ENCODE results near the gene LYSMD3. TPM values are rescaled to one million over a fixed set of nuclear protein-coding genes. Genes with fewer than 3 reads are reported as not detected.

Gene LYSMD3
- total and polyA plus RNA-seq, 2 experiments from 2014 or later, result 15.8 to 29.8 TPM

GRCh38 chr5:90504743-90505142 lies 24.6 kb downstream of the LYSMD3 start:
- H3K27ac ChIP-seq, result no peak overlapping the region
- no peaks in the 10 kb centered on the region for H3K9me2 ChIP-seq (replicated peaks; ENCODE audit: insufficient read depth)
- no peaks in the 10 kb centered on the region for H4K20me1 ChIP-seq (ENCODE audit: insufficient read depth, poor library complexity, severe bottlenecking)
- no peak overlapping the region for H2AFZ ChIP-seq
- DNase-seq (ENCODE audit: low spot score), result no peak
- no peaks in the 10 kb centered on the region for H3K27me3 ChIP-seq
- H3K4me1 ChIP-seq (ENCODE audit: insufficient read depth), result no peaks in the 10 kb centered on the region
- no peaks in the 10 kb centered on the region for H3K36me3 ChIP-seq (replicated peaks; ENCODE audit: insufficient read depth, low read depth)
- no peaks in the 10 kb centered on the region for H3K9me3 ChIP-seq (ENCODE audit: low read depth)
- TF ChIP-seq EZH2phosphoT487 (IDR thresholded peaks at IDR 0.05; ENCODE audit: low read depth, severe bottlenecking, unreplicated experiment) (no peak), EZH2 (IDR thresholded peaks at IDR 0.05; ENCODE audit: borderline replicate concordance) (no peak)
- TF ChIP-seq, protein P1, sequence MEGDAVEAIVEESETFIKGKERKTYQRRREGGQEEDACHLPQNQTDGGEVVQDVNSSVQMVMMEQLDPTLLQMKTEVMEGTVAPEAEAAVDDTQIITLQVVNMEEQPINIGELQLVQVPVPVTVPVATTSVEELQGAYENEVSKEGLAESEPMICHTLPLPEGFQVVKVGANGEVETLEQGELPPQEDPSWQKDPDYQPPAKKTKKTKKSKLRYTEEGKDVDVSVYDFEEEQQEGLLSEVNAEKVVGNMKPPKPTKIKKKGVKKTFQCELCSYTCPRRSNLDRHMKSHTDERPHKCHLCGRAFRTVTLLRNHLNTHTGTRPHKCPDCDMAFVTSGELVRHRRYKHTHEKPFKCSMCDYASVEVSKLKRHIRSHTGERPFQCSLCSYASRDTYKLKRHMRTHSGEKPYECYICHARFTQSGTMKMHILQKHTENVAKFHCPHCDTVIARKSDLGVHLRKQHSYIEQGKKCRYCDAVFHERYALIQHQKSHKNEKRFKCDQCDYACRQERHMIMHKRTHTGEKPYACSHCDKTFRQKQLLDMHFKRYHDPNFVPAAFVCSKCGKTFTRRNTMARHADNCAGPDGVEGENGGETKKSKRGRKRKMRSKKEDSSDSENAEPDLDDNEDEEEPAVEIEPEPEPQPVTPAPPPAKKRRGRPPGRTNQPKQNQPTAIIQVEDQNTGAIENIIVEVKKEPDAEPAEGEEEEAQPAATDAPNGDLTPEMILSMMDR (IDR thresholded peaks at IDR 0.05; ENCODE audit: poor library complexity), result no peak
- H3K4me2 ChIP-seq, result no peak overlapping the region
- no peak overlapping the region for H3K4me3 ChIP-seq
- 94% methylated on average over 2 of the region's 2 CpGs for WGBS (ENCODE audit: low lambda C conversion rate, missing lambda C conversion rate)
- no peaks in the 10 kb centered on the region for H3K79me2 ChIP-seq

GRCh38 chr5:90503596-90503995 lies 25.8 kb downstream of the LYSMD3 start:
- no peaks in the 10 kb centered on the region for H3K79me2 ChIP-seq
- no peak overlapping the region for H3K27ac ChIP-seq
- H3K4me1 ChIP-seq (ENCODE audit: insufficient read depth), result no peaks in the 10 kb centered on the region
- H3K36me3 ChIP-seq (replicated peaks; ENCODE audit: insufficient read depth, low read depth), result no peaks in the 10 kb centered on the region
- no peak overlapping the region for H3K4me3 ChIP-seq
- no peak overlapping the region for H3K4me2 ChIP-seq
- H4K20me1 ChIP-seq (ENCODE audit: insufficient read depth, poor library complexity, severe bottlenecking), result no peaks in the 10 kb centered on the region
- H3K9me2 ChIP-seq (replicated peaks; ENCODE audit: insufficient read depth), result no peaks in the 10 kb centered on the region
- no peaks in the 10 kb centered on the region for H3K27me3 ChIP-seq
- H2AFZ ChIP-seq, result no peak overlapping the region
- 75% methylated on average over 1 of the region's 1 CpG for WGBS (ENCODE audit: low lambda C conversion rate, missing lambda C conversion rate)
- TF ChIP-seq EZH2 (IDR thresholded peaks at IDR 0.05; ENCODE audit: borderline replicate concordance), result no peak
- TF ChIP-seq, protein P1 (IDR thresholded peaks at IDR 0.05; ENCODE audit: poor library complexity), result no peak
- TF ChIP-seq EZH2phosphoT487 (IDR thresholded peaks at IDR 0.05; ENCODE audit: low read depth, severe bottlenecking, unreplicated experiment), result no peak
- DNase-seq (ENCODE audit: low spot score), result no peak
- no peaks in the 10 kb centered on the region for H3K9me3 ChIP-seq (ENCODE audit: low read depth)

- WGBS (ENCODE audit: low lambda C conversion rate, missing lambda C conversion rate), result 95% methylated on average over 1 of the region's 1 CpG
- no peak for DNase-seq (ENCODE audit: low spot score)
- H2AFZ ChIP-seq, result no peak overlapping the region
- no peak overlapping the region for H3K27ac ChIP-seq
- H3K79me2 ChIP-seq, result no peaks in the 10 kb centered on the region
- H3K9me2 ChIP-seq (replicated peaks; ENCODE audit: insufficient read depth), result no peaks in the 10 kb centered on the region
- H3K4me2 ChIP-seq, result no peak overlapping the region
- no peaks in the 10 kb centered on the region for H4K20me1 ChIP-seq (ENCODE audit: insufficient read depth, poor library complexity, severe bottlenecking)
- H3K4me1 ChIP-seq (ENCODE audit: insufficient read depth), result no peaks in the 10 kb centered on the region
- H3K9me3 ChIP-seq (ENCODE audit: low read depth), result no peaks in the 10 kb centered on the region
- no peaks in the 10 kb centered on the region for H3K27me3 ChIP-seq
- TF ChIP-seq, protein P1 (IDR thresholded peaks at IDR 0.05; ENCODE audit: poor library complexity), result no peak
- no peak for TF ChIP-seq EZH2phosphoT487 (IDR thresholded peaks at IDR 0.05; ENCODE audit: low read depth, severe bottlenecking, unreplicated experiment)
- TF ChIP-seq EZH2 (IDR thresholded peaks at IDR 0.05; ENCODE audit: borderline replicate concordance), result no peak
- H3K4me3 ChIP-seq, result no peak overlapping the region
- H3K36me3 ChIP-seq (replicated peaks; ENCODE audit: insufficient read depth, low read depth), result no peaks in the 10 kb centered on the region
Observed at GRCh38 chr5:90495146-90495545, 34.2 kb downstream of the LYSMD3 start.

- no peaks in the 10 kb centered on the region for H3K79me2 ChIP-seq
- no peaks in the 10 kb centered on the region for H3K9me3 ChIP-seq (ENCODE audit: low read depth)
- no peak for DNase-seq (ENCODE audit: low spot score)
- no peaks in the 10 kb centered on the region for H3K9me2 ChIP-seq (replicated peaks; ENCODE audit: insufficient read depth)
- H3K4me2 ChIP-seq, result no peak overlapping the region
- no peaks in the 10 kb centered on the region for H3K27me3 ChIP-seq
- no peak overlapping the region for H3K4me3 ChIP-seq
- no peak overlapping the region for H2AFZ ChIP-seq
- H3K36me3 ChIP-seq (replicated peaks; ENCODE audit: insufficient read depth, low read depth), result no peaks in the 10 kb centered on the region
- TF ChIP-seq EZH2phosphoT487 (IDR thresholded peaks at IDR 0.05; ENCODE audit: low read depth, severe bottlenecking, unreplicated experiment), result no peak
- TF ChIP-seq EZH2 (IDR thresholded peaks at IDR 0.05; ENCODE audit: borderline replicate concordance), result no peak
- TF ChIP-seq, protein P1 (IDR thresholded peaks at IDR 0.05; ENCODE audit: poor library complexity), result no peak
- no peak overlapping the region for H3K27ac ChIP-seq
- H3K4me1 ChIP-seq (ENCODE audit: insufficient read depth), result no peaks in the 10 kb centered on the region
- no peaks in the 10 kb centered on the region for H4K20me1 ChIP-seq (ENCODE audit: insufficient read depth, poor library complexity, severe bottlenecking)
Observed at GRCh38 chr5:90494043-90494442, 35.3 kb downstream of the LYSMD3 start.
